ENCODE data around the gene TNFAIP2. TPM values are rescaled to one million over a fixed set of nuclear protein-coding genes. Genes with fewer than 3 reads are reported as not detected.

The TNFAIP2 gene
- total RNA-seq, 1 experiment from 2014 or later = not detected

- Histone ChIP-seq H3K9me3 (ENCODE audit: low read length) (no peaks in the 10 kb centered on the region), H3K9ac (ENCODE audit: low read length) (no peak overlapping the region), H3K4me2 (ENCODE audit: low read depth, low read length, poor library complexity, severe bottlenecking) (no peak overlapping the region)
These were observed 14.5 kb downstream of the TNFAIP2 start for GRCh38 chr14:103137689-103138300.

GRCh38 chr14:103138301-103139131, 15.3 kb downstream of the TNFAIP2 start:
- no peak for DNase-seq
- Histone ChIP-seq H3K4me1 (ENCODE audit: low read length) (peaks cover 23% of the 10 kb centered on the region), H3K4me3 (ENCODE audit: low read length) (no peak overlapping the region), H3K4me2 (ENCODE audit: low read depth, low read length, poor library complexity, severe bottlenecking) (no peak overlapping the region), H3K27me3 (ENCODE audit: low read length) (no peaks in the 10 kb centered on the region), H4K20me1 (ENCODE audit: insufficient read depth, low read depth, low read length) (no peaks in the 10 kb centered on the region), H2AFZ (ENCODE audit: low read length) (no peak overlapping the region), H3K9me2 (replicated peaks; ENCODE audit: insufficient read depth, low read length) (no peaks in the 10 kb centered on the region), H3K36me3 (ENCODE audit: insufficient read depth, low read length) (no peaks in the 10 kb centered on the region), H3K9me3 (ENCODE audit: low read length) (no peaks in the 10 kb centered on the region), H3K79me2 (ENCODE audit: low read length) (no peaks in the 10 kb centered on the region), H3K9ac (ENCODE audit: low read length) (no peak overlapping the region), H3K27ac (ENCODE audit: low read length) (no peak overlapping the region)

More at GRCh38 chr14:103137689-103138300, 14.5 kb downstream of the TNFAIP2 start:
- Histone ChIP-seq H3K27me3 (ENCODE audit: low read length) (no peaks in the 10 kb centered on the region), H3K27ac (ENCODE audit: low read length) (no peak overlapping the region), H3K36me3 (ENCODE audit: insufficient read depth, low read length) (no peaks in the 10 kb centered on the region), H4K20me1 (ENCODE audit: insufficient read depth, low read depth, low read length) (no peaks in the 10 kb centered on the region), H2AFZ (ENCODE audit: low read length) (no peak overlapping the region), H3K9me2 (replicated peaks; ENCODE audit: insufficient read depth, low read length) (no peaks in the 10 kb centered on the region), H3K79me2 (ENCODE audit: low read length) (no peaks in the 10 kb centered on the region), H3K4me3 (ENCODE audit: low read length) (no peak overlapping the region), H3K4me1 (ENCODE audit: low read length) (peaks cover 20% of the 10 kb centered on the region)
- no peak for DNase-seq

DNA sequence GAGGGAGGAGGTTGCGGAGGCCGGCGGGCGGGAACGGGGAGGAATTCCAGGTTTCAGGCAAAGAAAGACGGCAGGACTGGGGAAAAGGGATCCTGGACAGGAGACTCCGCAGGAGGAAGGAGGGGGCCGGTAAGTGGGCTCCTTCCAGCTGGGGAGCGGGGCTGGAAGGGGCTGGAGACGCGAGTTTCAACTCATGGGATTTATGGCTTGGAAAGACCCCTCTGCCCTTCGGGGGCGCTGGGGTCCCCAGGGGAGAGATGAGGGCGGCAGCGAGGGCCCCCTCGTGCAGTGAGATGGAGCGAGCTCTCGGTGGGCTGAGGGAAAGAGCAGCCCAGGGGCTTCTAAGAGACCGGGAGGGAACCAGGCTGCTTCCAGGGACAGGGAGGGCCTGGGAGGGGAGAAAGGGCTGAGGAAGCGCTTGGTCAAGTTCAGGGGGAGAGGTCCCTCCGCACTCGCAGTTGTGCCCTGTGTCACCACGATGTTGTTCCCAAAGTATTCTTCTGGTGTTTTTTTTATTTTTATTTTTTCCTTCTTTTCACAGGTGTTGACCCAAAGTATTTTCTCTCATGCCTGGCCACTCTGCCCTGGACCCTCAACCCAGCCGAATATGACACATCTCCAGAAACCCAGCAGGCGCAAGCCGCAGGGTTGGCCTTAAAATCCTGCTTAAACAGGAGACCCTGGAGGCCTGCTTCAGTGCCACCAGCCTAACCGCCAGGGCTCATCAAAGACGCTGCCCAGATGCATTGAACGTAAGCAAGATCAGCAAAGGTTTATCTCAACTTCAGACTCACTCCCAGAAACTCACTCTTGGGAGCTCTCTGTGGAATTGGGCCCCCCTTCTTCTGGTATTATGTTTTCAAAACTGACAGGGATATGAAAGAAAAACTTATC, 16.1 kb downstream of the TNFAIP2 start:
- H3K4me3 ChIP-seq (ENCODE audit: low read length) = no peak overlapping the region
- no peak overlapping the region for H2AFZ ChIP-seq (ENCODE audit: low read length)
- H3K4me2 ChIP-seq (ENCODE audit: low read depth, low read length, poor library complexity, severe bottlenecking) = no peak overlapping the region
- no peaks in the 10 kb centered on the region for H3K36me3 ChIP-seq (ENCODE audit: insufficient read depth, low read length)
- no peaks in the 10 kb centered on the region for H3K79me2 ChIP-seq (ENCODE audit: low read length)
- peaks cover 23% of the 10 kb centered on the region for H3K4me1 ChIP-seq (ENCODE audit: low read length)
- H3K9ac ChIP-seq (ENCODE audit: low read length) = no peak overlapping the region
- no peak overlapping the region for H3K27ac ChIP-seq (ENCODE audit: low read length)
- H3K27me3 ChIP-seq (ENCODE audit: low read length) = no peaks in the 10 kb centered on the region
- H3K9me2 ChIP-seq (replicated peaks; ENCODE audit: insufficient read depth, low read length) = no peaks in the 10 kb centered on the region
- no peak for DNase-seq
- no peaks in the 10 kb centered on the region for H4K20me1 ChIP-seq (ENCODE audit: insufficient read depth, low read depth, low read length)
- H3K9me3 ChIP-seq (ENCODE audit: low read length) = no peaks in the 10 kb centered on the region

- no peaks in the 10 kb centered on the region for H3K36me3 ChIP-seq (ENCODE audit: insufficient read depth, low read length)
- H4K20me1 ChIP-seq (ENCODE audit: insufficient read depth, low read depth, low read length) = no peaks in the 10 kb centered on the region
- no peaks in the 10 kb centered on the region for H3K9me3 ChIP-seq (ENCODE audit: low read length)
- peaks cover 23% of the 10 kb centered on the region for H3K4me1 ChIP-seq (ENCODE audit: low read length)
- H3K27ac ChIP-seq (ENCODE audit: low read length) = no peak overlapping the region
- H3K9me2 ChIP-seq (replicated peaks; ENCODE audit: insufficient read depth, low read length) = no peaks in the 10 kb centered on the region
- H3K79me2 ChIP-seq (ENCODE audit: low read length) = no peaks in the 10 kb centered on the region
- no peak overlapping the region for H3K4me2 ChIP-seq (ENCODE audit: low read depth, low read length, poor library complexity, severe bottlenecking)
- H2AFZ ChIP-seq (ENCODE audit: low read length) = no peak overlapping the region
- H3K27me3 ChIP-seq (ENCODE audit: low read length) = no peaks in the 10 kb centered on the region
- no peak overlapping the region for H3K9ac ChIP-seq (ENCODE audit: low read length)
- DNase-seq = peak; percentile 61
- no peak overlapping the region for H3K4me3 ChIP-seq (ENCODE audit: low read length)
These were observed 17.3 kb downstream of the TNFAIP2 start for GRCh38 chr14:103140316-103141109.

- Histone ChIP-seq H3K36me3 (ENCODE audit: insufficient read depth, low read length) (no peaks in the 10 kb centered on the region), H4K20me1 (ENCODE audit: insufficient read depth, low read depth, low read length) (no peaks in the 10 kb centered on the region), H3K4me1 (ENCODE audit: low read length) (peaks cover 23% of the 10 kb centered on the region), H2AFZ (ENCODE audit: low read length) (no peak overlapping the region), H3K27me3 (ENCODE audit: low read length) (no peaks in the 10 kb centered on the region), H3K4me2 (ENCODE audit: low read depth, low read length, poor library complexity, severe bottlenecking) (no peak overlapping the region), H3K4me3 (ENCODE audit: low read length) (no peak overlapping the region), H3K27ac (ENCODE audit: low read length) (no peak overlapping the region), H3K79me2 (ENCODE audit: low read length) (no peaks in the 10 kb centered on the region), H3K9me3 (ENCODE audit: low read length) (no peaks in the 10 kb centered on the region), H3K9ac (ENCODE audit: low read length) (no peak overlapping the region), H3K9me2 (replicated peaks; ENCODE audit: insufficient read depth, low read length) (no peaks in the 10 kb centered on the region)
- DNase-seq = peak; percentile 87
These were observed 18.0 kb downstream of the TNFAIP2 start for GRCh38 chr14:103141117-103141796.

DNA sequence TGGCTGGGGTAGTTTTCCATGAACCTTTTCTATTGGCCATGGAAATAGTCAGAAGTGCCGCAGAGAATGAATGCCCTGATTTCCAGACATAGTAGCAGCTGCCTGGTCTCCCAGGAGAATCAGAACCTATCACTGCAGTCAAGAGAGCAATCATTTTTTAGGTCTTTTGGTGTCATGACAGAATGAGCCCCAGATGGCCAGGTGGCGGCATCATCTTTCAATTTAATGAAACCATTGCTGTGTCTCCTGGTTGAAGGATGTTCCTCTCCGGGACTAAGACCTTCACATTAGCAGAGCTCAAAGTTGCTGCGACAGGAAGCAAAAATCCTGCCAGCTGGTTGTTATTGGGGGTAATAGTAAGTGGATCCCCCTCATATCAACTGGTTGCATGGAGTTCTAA, 18.8 kb downstream of the TNFAIP2 start:
- peak; percentile 68 for DNase-seq
- no peaks in the 10 kb centered on the region for H3K9me2 ChIP-seq (replicated peaks; ENCODE audit: insufficient read depth, low read length)
- no peak overlapping the region for H3K27ac ChIP-seq (ENCODE audit: low read length)
- peak overlapping the region; percentile 2; the same call in 1 of the 2 replicates for H2AFZ ChIP-seq (ENCODE audit: low read length)
- H3K4me2 ChIP-seq (ENCODE audit: low read depth, low read length, poor library complexity, severe bottlenecking) = peak overlapping the region; percentile 9
- no peak overlapping the region for H3K9ac ChIP-seq (ENCODE audit: low read length)
- no peaks in the 10 kb centered on the region for H3K9me3 ChIP-seq (ENCODE audit: low read length)
- no peaks in the 10 kb centered on the region for H3K79me2 ChIP-seq (ENCODE audit: low read length)
- no peaks in the 10 kb centered on the region for H3K27me3 ChIP-seq (ENCODE audit: low read length)
- H3K36me3 ChIP-seq (ENCODE audit: insufficient read depth, low read length) = no peaks in the 10 kb centered on the region
- peaks cover 23% of the 10 kb centered on the region for H3K4me1 ChIP-seq (ENCODE audit: low read length)
- no peak overlapping the region for H3K4me3 ChIP-seq (ENCODE audit: low read length)
- H4K20me1 ChIP-seq (ENCODE audit: insufficient read depth, low read depth, low read length) = no peaks in the 10 kb centered on the region

- no peaks in the 10 kb centered on the region for H3K79me2 ChIP-seq (ENCODE audit: low read length)
- no peak for DNase-seq
- no peaks in the 10 kb centered on the region for H3K36me3 ChIP-seq (ENCODE audit: insufficient read depth, low read length)
- H4K20me1 ChIP-seq (ENCODE audit: insufficient read depth, low read depth, low read length) = no peaks in the 10 kb centered on the region
- no peaks in the 10 kb centered on the region for H3K9me2 ChIP-seq (replicated peaks; ENCODE audit: insufficient read depth, low read length)
- H3K4me2 ChIP-seq (ENCODE audit: low read depth, low read length, poor library complexity, severe bottlenecking) = no peak overlapping the region
- peak overlapping the region; percentile 2; the same call in 1 of the 2 replicates for H2AFZ ChIP-seq (ENCODE audit: low read length)
- no peaks in the 10 kb centered on the region for H3K27me3 ChIP-seq (ENCODE audit: low read length)
- H3K27ac ChIP-seq (ENCODE audit: low read length) = no peak overlapping the region
- H3K4me1 ChIP-seq (ENCODE audit: low read length) = peaks cover 23% of the 10 kb centered on the region
- no peaks in the 10 kb centered on the region for H3K9me3 ChIP-seq (ENCODE audit: low read length)
- no peak overlapping the region for H3K4me3 ChIP-seq (ENCODE audit: low read length)
- no peak overlapping the region for H3K9ac ChIP-seq (ENCODE audit: low read length)
These were observed 19.6 kb downstream of the TNFAIP2 start for GRCh38 chr14:103142721-103143302.

All from Karpas-422 (cell line).